A172 (cell line): ENCODE data around the gene C12orf60. TPM values are rescaled to one million over a fixed set of nuclear protein-coding genes. Genes with fewer than 3 reads are reported as not detected.

Experiments used
- DNase-seq: peaks from one replicate; pipeline ENCODE4 v3.0.0-alpha.2; 2015; ENCODE audit warnings: low spot score
- total RNA-seq: library from RNA; depleted of rRNA; stranded (reverse); fragments of >200 nt; shearing (Covaris generic); gene quantifications from 2 replicates; pipeline ENCODE4 v1.2.3, GENCODE V29; 2014

Gene C12orf60
- total RNA-seq, 1 experiment from 2014 or later, result 0.05 TPM

GRCh38 chr12:14834509-14834908, 31.0 kb downstream of the C12orf60 start:
- DNase-seq, result no peak

- peak; percentile 80 for DNase-seq
These were observed 33.1 kb downstream of the C12orf60 start for GRCh38 chr12:14836336-14837210.

GRCh38 chr12:14839262-14839661, 35.8 kb downstream of the C12orf60 start:
- DNase-seq, result no peak

- no peak for DNase-seq
These were observed 37.1 kb downstream of the C12orf60 start for GRCh38 chr12:14840616-14841015.

GRCh38 chr12:14841761-14842160, 38.3 kb downstream of the C12orf60 start:
- peak; percentile 73 for DNase-seq

- no peak for DNase-seq
These were observed 38.8 kb downstream of the C12orf60 start for GRCh38 chr12:14842315-14842714.

GRCh38 chr12:14843425-14843887, 40.0 kb downstream of the C12orf60 start, which contains the start of gene ART4:
ART4 (minus strand) TSS chr12:14843526; CDS start chr12:14843113, 413 bp downstream.
- DNase-seq, result no peak

- DNase-seq, result no peak
These were observed 40.9 kb downstream of the C12orf60 start for GRCh38 chr12:14844401-14844800.

GRCh38 chr12:14845350-14845750, 41.9 kb downstream of the C12orf60 start:
- DNase-seq, result peak; percentile 44

GRCh38 chr12:14846042-14846587, 42.6 kb downstream of the C12orf60 start:
- DNase-seq, result no peak

- DNase-seq, result no peak
These were observed 43.6 kb downstream of the C12orf60 start for GRCh38 chr12:14846876-14847580.

- DNase-seq, result no peak
These were observed 46.2 kb downstream of the C12orf60 start for GRCh38 chr12:14849661-14850060.

- no peak for DNase-seq
These were observed 47.6 kb downstream of the C12orf60 start for GRCh38 chr12:14850929-14851663.

- no peak for DNase-seq
These were observed 49.4 kb downstream of the C12orf60 start for GRCh38 chr12:14852880-14853279.

- DNase-seq, result no peak
These were observed 50.5 kb downstream of the C12orf60 start for GRCh38 chr12:14853961-14854360.

- no peak for DNase-seq
These were observed 51.2 kb downstream of the C12orf60 start for GRCh38 chr12:14854586-14855183.

GRCh38 chr12:14858513-14858912, 55.0 kb downstream of the C12orf60 start:
- no peak for DNase-seq

- no peak for DNase-seq
These were observed 57.0 kb downstream of the C12orf60 start for GRCh38 chr12:14860490-14860889.

- DNase-seq, result no peak
These were observed 65.5 kb downstream of the C12orf60 start for GRCh38 chr12:14868916-14869506.

- no peak for DNase-seq
These were observed 67.8 kb downstream of the C12orf60 start for GRCh38 chr12:14871247-14871646.

- no peak for DNase-seq
These were observed 68.4 kb downstream of the C12orf60 start for GRCh38 chr12:14871886-14872285.
